Naive thymus-derived CD8-positive, alpha-beta T cell (primary cell): ENCODE data around the gene FFAR3. TPM values are rescaled to one million over a fixed set of nuclear protein-coding genes. Genes with fewer than 3 reads are reported as not detected.
"Not testable (repeated sequence)": the region's sequence is repeated elsewhere in the genome, so short reads cannot be mapped to it uniquely, and the experiment has no call there.

ENCODE experiments used
- ATAC-seq, 2 donors: fragments of 150-1000 bp; cut with Tn5 transposase in 1 of 2; sonication (Bioruptor Pico), chemical (Tn5 transposase) in 1 of 2; 1 replicate in 1 of 2; 2 replicates in 1 of 2; pipeline ENCODE4 v1.10.0; 2021; ENCODE audit warnings: mild to moderate bottlenecking in 2 of 2, moderate library complexity in 2 of 2
- POLR2A ChIA-PET: fragments of 350-600 bp; sonication (Branson Sonifier 250); formaldehyde crosslinking; loops from one replicate; lab custom pipeline; 2021; ENCODE audit warnings: antibody characterized with exemption; lab: Charles Lee
- DNase-seq, 10 donors: peaks; one replicate each; pipeline versions ENCODE4 v3.0.0 to v3.0.0-alpha.2; 2020 to 2022
- H3K27ac Mint-ChIP-seq, 10 donors: one replicate each; pipeline ENCODE4 v1.8.0; 2020 to 2022; ENCODE audit warnings: mild to moderate bottlenecking in 10 of 10, mixed read lengths in 10 of 10, moderate library complexity in 4 of 10, inconsistent platforms in 1 of 10
- H3K27me3 Mint-ChIP-seq, 5 donors: one replicate each; pipeline ENCODE4 v1.8.0; 2021 to 2022; ENCODE audit warnings: mixed read lengths in 5 of 5
- H3K36me3 Mint-ChIP-seq, 3 donors: one replicate each; pipeline ENCODE4 v1.8.0; 2020 to 2022; ENCODE audit warnings: mixed read lengths in 3 of 3, mild to moderate bottlenecking in 2 of 3, inconsistent platforms in 1 of 3
- H3K4me1 Mint-ChIP-seq, 4 donors: one replicate each; pipeline ENCODE4 v1.8.0; 2021 to 2022; ENCODE audit warnings: mixed read lengths in 4 of 4
- H3K4me3 Mint-ChIP-seq, 10 donors: one replicate each; pipeline ENCODE4 v1.8.0; 2020 to 2022; ENCODE audit warnings: mild to moderate bottlenecking in 10 of 10, mixed read lengths in 10 of 10, moderate library complexity in 6 of 10, inconsistent platforms in 1 of 10
- H3K9me3 Mint-ChIP-seq, 9 donors: one replicate each; pipeline ENCODE4 v1.8.0; 2020 to 2022; ENCODE audit warnings: mixed read lengths in 9 of 9, mild to moderate bottlenecking in 3 of 9, inconsistent platforms in 1 of 9, moderate library complexity in 1 of 9
- polyA plus RNA-seq, 3 donors: library from polyadenylated mRNA; unstranded; fragments of 300-500 nt; fragmentation: Illumina TruSeq; gene quantifications; one replicate each; pipeline ENCODE4 v1.2.3, GENCODE V29; 2021
- total RNA-seq, 8 experiments: library from RNA in 2 of 8; stranded (reverse) in 2 of 8; gene quantifications; one replicate each; pipeline ENCODE4 v1.2.3 and lab custom pipeline; 2021 to 2026

The FFAR3 gene
- total and polyA plus RNA-seq, 5 experiments from 2014 or later: not detected

DNA sequence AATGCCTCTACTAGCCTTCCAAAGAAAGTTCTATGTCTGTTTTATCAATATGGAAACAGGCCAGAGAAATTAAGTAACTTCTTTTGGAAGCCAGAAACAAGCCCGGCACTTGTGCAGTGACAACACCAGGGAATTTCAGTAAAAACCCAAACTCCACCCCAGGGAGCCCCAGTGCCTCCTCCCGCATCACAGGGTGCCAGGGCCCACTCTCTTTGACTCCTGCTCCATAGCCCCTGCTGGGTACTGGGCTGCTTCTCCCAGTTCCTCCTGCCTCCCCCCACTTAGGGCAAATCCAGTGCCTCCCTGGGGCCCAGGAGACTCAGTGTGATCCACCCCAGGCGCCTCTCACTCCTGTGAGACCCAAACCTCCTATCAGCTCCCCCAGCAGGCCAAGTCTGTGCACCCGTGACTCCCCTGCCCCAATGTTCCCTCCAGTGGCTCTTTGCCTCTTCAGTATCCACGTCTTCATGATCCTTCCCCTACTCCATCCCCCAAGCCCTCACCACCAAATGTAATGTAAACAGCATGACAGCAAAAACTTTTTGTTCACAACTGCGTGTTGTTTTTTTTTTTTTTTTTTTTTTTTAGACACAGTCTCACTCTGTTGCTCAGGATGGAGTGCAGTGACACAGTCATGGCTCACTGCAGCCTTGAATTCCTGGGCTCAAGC lies 2.3 kb upstream of the FFAR3 start:
- H3K4me1 Mint-ChIP-seq: peaks cover 8 to 22% (median 13%) of the 10 kb centered on the region in 4 donors
- no peaks in the 10 kb centered on the region for H3K36me3 Mint-ChIP-seq
- no peak overlapping the region for H3K27ac Mint-ChIP-seq
- POLR2A ChIA-PET: interaction anchor here (0.7 kb wide), 1 partner anchor 11 kb away, joined by 3 read pairs; no protein-coding TSS in a partner anchor
- H3K27me3 Mint-ChIP-seq: peaks cover 0 to 14% (median 5%) of the 10 kb centered on the region in 5 donors
- no peak overlapping the region for H3K4me3 Mint-ChIP-seq
- DNase-seq (no peak), ATAC-seq (no peak)
- no peaks in the 10 kb centered on the region for H3K9me3 Mint-ChIP-seq

DNA sequence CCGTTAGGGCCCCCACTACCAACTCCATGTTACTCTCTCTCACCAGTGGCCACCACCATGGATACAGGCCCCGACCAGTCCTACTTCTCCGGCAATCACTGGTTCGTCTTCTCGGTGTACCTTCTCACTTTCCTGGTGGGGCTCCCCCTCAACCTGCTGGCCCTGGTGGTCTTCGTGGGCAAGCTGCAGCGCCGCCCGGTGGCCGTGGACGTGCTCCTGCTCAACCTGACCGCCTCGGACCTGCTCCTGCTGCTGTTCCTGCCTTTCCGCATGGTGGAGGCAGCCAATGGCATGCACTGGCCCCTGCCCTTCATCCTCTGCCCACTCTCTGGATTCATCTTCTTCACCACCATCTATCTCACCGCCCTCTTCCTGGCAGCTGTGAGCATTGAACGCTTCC lies 574 bp downstream of the FFAR3 start:
- ATAC-seq, POLR2A ChIA-PET, H3K9me3 Mint-ChIP-seq, DNase-seq, H3K4me3 Mint-ChIP-seq, H3K27ac Mint-ChIP-seq, H3K36me3 Mint-ChIP-seq: not testable (repeated sequence)
- Mint-ChIP-seq H3K27me3 (peaks cover 0 to 43% (median 10%) of the 10 kb centered on the region in 5 donors), H3K4me1 (peaks cover 5 to 12% (median 7%) of the 10 kb centered on the region in 4 donors)

DNA sequence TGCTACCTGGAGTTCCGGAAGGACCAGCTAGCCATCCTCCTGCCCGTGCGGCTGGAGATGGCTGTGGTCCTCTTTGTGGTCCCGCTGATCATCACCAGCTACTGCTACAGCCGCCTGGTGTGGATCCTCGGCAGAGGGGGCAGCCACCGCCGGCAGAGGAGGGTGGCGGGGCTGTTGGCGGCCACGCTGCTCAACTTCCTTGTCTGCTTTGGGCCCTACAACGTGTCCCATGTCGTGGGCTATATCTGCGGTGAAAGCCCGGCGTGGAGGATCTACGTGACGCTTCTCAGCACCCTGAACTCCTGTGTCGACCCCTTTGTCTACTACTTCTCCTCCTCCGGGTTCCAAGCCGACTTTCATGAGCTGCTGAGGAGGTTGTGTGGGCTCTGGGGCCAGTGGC lies 1.1 kb downstream of the FFAR3 start:
- H3K36me3 Mint-ChIP-seq, H3K27ac Mint-ChIP-seq, H3K4me3 Mint-ChIP-seq, H3K9me3 Mint-ChIP-seq, DNase-seq, ATAC-seq, POLR2A ChIA-PET: not testable (repeated sequence)
- peaks cover 5 to 12% (median 7%) of the 10 kb centered on the region in 4 donors for H3K4me1 Mint-ChIP-seq
- peaks cover 0 to 49% (median 12%) of the 10 kb centered on the region in 5 donors for H3K27me3 Mint-ChIP-seq

DNA sequence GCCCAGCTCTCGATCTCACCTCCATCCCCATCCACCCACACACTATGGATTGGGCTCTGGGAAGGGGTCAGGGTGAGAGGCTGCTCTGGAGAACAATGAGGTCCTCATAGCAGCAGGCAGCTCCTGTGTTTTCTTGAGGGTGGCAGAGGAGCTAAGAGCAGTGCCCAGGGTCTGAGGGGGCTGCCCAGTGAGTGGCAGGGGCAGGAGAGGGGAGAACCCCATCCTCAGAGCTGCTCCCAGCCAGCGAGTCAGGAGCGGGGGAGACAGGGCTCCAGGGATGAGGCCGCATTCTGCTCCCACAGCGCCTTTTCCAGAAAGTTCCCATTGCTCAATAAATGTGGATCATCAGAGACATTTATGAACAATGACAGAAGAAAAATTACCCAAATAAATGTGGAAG lies 1.8 kb downstream of the FFAR3 start:
- H3K9me3 Mint-ChIP-seq, POLR2A ChIA-PET, H3K4me1 Mint-ChIP-seq, H3K36me3 Mint-ChIP-seq, H3K27ac Mint-ChIP-seq, H3K4me3 Mint-ChIP-seq, DNase-seq, ATAC-seq: not testable (repeated sequence)
- H3K27me3 Mint-ChIP-seq: peaks cover 0 to 50% (median 17%) of the 10 kb centered on the region in 5 donors

DNA sequence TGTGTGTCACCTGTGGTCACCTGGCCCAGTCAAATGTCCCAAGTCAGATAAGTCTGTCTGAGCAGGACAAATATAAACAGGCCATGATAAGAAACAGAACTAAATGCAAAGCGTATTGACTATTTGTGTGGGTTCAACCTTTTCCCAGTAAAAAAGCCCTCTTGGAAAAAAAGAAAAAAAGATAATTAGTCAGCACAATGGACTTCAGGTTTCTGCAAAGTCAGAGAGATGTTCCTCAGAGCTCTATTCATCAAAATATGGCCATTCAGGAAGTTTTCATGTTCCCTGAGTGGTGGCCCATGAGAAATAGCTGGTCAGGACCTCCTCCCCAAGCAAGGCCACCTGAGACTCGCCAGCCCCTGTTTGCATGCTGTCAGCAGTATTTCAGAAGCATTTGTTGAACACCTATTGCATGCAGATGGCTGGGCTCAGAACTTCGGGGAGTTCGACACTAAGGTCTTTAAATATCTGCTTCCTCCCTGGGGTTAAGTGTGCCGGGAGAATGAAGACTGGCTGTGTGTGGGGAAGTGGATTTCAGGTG lies 2.7 kb downstream of the FFAR3 start:
- H3K9me3 Mint-ChIP-seq: no peaks in the 10 kb centered on the region
- POLR2A ChIA-PET: no interaction called here
- no peak overlapping the region for H3K27ac Mint-ChIP-seq
- H3K4me3 Mint-ChIP-seq: no peak overlapping the region
- peaks cover 5 to 9% (median 7%) of the 10 kb centered on the region in 4 donors for H3K4me1 Mint-ChIP-seq
- no peak for ATAC-seq
- no peak for DNase-seq
- H3K27me3 Mint-ChIP-seq: peaks cover 0 to 53% (median 19%) of the 10 kb centered on the region in 5 donors
- H3K36me3 Mint-ChIP-seq: no peaks in the 10 kb centered on the region

DNA sequence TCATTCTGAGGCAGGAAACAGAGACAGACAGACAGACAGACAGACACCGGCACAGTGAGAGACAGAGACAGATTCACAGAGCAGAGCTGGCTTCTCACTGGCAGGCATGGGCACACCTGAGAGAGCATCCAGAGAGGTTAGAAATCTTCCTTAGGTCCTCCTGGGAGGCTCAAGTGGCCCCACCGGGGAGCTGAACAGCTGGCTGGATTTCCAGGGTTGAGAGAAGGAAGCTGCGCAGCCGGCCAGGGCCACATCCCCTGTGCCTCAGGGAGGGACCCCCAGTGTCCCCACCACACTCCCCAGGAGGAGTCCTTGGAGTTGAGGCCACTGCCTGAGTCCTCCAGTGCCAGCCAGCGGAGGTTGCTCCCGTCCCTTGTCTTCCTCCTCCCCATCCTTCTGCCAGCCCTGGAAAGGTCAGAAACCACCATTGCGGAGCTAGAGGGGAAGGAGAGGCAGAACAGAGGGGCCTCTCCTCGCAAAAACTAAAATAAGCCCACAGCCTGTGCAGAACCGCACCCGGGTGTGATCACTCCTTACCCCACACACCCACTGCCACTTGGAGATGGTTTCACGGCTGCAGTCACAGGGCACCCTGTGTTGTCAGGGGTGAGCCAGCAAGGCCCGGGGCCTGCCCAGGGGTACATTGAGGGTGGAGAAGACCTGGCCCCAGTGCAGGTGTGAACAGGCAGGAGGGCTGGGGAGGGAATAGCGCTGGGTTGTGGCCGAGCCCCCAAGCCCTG lies 4.2 kb downstream of the FFAR3 start:
- Mint-ChIP-seq H3K36me3 (no peaks in the 10 kb centered on the region), H3K4me3 (no peak overlapping the region), H3K9me3 (no peaks in the 10 kb centered on the region), H3K27me3 (peaks cover 0 to 59% (median 22%) of the 10 kb centered on the region in 5 donors), H3K4me1 (peaks cover 5 to 9% (median 7%) of the 10 kb centered on the region in 4 donors), H3K27ac (no peak overlapping the region)
- ATAC-seq (no peak), DNase-seq (no peak)
- POLR2A ChIA-PET: no interaction called here

DNA sequence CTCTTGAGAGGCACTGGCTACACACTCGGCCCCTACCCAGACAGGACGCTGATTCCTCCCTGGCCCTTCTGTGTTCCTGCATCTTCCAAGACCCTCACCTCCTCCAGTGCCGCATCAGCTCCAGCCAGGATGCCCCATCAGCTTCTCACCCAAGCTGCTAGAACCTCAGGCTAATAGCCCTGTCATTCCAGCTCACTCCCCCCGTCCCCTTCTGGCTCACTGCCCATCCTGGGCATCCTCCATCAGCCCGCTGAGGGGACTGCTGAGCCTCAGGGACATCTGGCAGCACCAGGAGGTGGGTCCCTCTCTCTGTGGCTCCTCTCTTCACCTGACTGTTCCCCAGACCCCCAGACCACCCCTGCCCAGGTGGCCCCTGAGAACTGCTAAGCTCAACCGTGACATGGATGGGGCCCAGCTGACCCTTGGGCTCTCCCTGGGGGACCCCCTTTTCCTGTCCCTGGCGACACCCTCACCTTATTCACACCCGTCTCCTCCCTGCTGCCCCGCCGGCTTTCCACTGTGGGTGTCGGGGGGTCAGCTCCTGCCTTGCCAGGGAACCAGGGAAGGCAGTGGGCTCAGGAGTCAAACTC lies 4.8 kb downstream of the FFAR3 start:
- POLR2A ChIA-PET: interaction anchor here (0.6 kb wide), 1 partner anchor 12 kb away, joined by 5 read pairs; no protein-coding TSS in a partner anchor
- no peak for ATAC-seq
- Mint-ChIP-seq H3K4me3 (no peak overlapping the region), H3K9me3 (no peaks in the 10 kb centered on the region), H3K4me1 (peaks cover 3 to 4% (median 3%) of the 10 kb centered on the region in 4 donors), H3K36me3 (no peaks in the 10 kb centered on the region), H3K27me3 (peaks cover 0 to 53% (median 22%) of the 10 kb centered on the region in 5 donors), H3K27ac (peak overlapping the region in 1 of 10 donors; percentile 53)
- DNase-seq: no peak

DNA sequence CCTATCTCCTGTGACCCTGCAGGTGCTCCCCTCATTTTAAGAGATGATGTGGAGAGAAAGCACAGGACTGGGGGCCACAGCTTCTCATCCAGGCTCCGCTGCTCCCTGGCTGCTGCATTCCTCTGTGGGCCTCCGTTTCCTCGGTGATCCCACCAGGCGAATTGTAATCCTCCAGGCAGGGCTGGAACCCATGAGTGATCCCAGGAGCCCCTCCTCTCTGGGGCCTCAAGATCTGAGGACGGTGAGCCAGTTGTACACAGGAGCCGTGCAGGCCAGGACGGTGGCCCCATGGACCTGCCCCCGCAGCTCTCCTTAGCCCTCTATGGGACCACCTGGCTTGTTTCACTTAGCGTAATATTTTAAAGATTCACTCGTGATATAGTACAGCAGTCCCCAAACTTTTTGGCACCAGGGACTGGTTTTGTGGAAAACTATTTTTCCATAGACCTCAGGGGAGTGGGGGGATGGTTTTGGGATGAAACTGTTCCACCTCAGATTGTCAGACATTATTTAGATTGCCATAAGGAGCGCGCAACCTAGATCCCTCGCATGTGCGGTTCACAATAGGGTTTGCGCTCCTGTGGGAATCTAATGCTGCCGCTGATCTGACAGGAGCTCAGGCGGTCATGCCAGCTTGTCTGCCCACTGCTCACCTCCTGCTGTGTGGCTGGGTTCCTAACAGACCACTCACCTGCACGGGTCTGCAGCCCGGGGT lies 5.6 kb downstream of the FFAR3 start:
- POLR2A ChIA-PET: interaction anchor here (0.6 kb wide), 1 partner anchor 13 kb away, joined by 5 read pairs; no protein-coding TSS in a partner anchor
- no peaks in the 10 kb centered on the region for H3K4me1 Mint-ChIP-seq

DNA sequence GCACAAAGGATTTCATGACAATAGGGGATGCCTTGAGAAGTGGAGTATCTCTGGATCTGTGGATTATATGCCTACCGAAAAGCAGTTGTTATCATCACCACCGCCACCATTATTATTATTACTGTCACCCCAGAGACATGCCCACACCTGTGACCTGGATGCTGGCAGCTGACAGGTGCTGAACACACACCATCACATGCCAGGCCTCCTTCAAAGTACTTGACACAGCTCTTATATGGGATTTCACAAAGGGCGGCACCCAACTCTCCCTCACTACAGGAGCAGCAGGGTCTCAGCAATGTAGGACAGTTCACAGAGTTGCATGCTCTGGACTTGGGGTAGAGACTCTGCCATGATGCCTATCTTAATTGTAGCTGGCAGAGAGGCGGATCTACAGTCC lies 7.0 kb downstream of the FFAR3 start:
- DNase-seq (no peak), ATAC-seq (no peak)
- Mint-ChIP-seq H3K4me3 (no peak overlapping the region), H3K36me3 (no peaks in the 10 kb centered on the region), H3K4me1 (peaks cover 0 to 2% (median 0%) of the 10 kb centered on the region in 4 donors), H3K27ac (no peak overlapping the region), H3K27me3 (peaks cover 0 to 47% (median 22%) of the 10 kb centered on the region in 5 donors), H3K9me3 (no peaks in the 10 kb centered on the region)
- POLR2A ChIA-PET: interaction anchor here (0.9 kb wide), 1 partner anchor 13 kb away, joined by 4 read pairs; no protein-coding TSS in a partner anchor

More for the DNA sequence above, 5.6 kb downstream of the FFAR3 start:
- Mint-ChIP-seq H3K36me3 (no peaks in the 10 kb centered on the region), H3K9me3 (no peaks in the 10 kb centered on the region), H3K4me3 (no peak overlapping the region), H3K27me3 (peaks cover 0 to 47% (median 22%) of the 10 kb centered on the region in 5 donors), H3K27ac (no peak overlapping the region)
- no peak for DNase-seq
- ATAC-seq: no peak

DNA sequence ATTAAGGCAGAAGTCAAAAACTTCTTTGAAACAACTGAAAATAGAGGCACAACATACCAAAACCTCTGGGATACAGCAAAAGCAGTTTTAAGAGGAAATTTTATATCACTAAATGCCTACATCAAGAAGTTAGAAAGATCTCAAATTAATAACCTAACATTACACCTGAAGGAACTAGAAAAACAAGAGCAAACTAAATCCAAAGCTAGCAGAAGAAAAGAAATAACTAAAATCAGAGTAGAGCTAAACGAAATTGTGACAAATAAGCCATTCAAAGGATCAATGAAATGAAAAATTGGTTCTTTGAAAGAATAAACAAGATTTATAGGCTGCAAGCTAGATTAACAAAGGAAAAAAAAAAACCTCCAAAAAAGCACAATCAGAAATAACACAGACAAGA lies 10.1 kb downstream of the FFAR3 start:
- H3K4me3 Mint-ChIP-seq: no peak overlapping the region
- no peaks in the 10 kb centered on the region for H3K36me3 Mint-ChIP-seq
- no peaks in the 10 kb centered on the region for H3K9me3 Mint-ChIP-seq
- H3K27me3 Mint-ChIP-seq: peaks cover 0 to 20% (median 12%) of the 10 kb centered on the region in 5 donors
- H3K4me1 Mint-ChIP-seq: peaks cover 0 to 2% (median 0%) of the 10 kb centered on the region in 4 donors
- POLR2A ChIA-PET: no interaction called here
- DNase-seq (no peak), ATAC-seq (no peak)
- no peak overlapping the region for H3K27ac Mint-ChIP-seq

DNA sequence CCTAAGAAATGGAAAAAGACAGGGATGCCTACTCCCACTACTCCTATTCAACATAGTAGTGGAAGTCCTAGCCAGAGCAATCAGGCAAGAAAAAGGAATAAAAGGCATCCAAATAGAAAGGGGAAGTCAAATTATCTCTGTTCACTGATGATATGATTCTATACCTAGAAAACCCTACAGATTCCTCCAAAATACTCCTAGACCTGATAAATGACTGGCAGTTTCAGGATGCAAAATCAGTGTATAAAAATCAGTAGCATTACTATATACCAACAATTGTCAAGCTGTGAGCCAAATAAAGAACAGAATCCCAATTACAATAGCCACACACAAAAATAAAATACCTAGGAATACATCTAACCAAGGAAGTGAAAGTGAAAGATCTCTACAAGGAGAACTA lies 11.3 kb downstream of the FFAR3 start:
- Mint-ChIP-seq H3K4me3 (no peak overlapping the region), H3K27ac (no peak overlapping the region), H3K27me3 (peaks cover 0 to 13% (median 9%) of the 10 kb centered on the region in 5 donors), H3K9me3 (no peaks in the 10 kb centered on the region), H3K4me1 (peaks cover 0 to 4% (median 0%) of the 10 kb centered on the region in 4 donors), H3K36me3 (no peaks in the 10 kb centered on the region)
- POLR2A ChIA-PET: no interaction called here
- DNase-seq: no peak
- ATAC-seq: no peak

DNA sequence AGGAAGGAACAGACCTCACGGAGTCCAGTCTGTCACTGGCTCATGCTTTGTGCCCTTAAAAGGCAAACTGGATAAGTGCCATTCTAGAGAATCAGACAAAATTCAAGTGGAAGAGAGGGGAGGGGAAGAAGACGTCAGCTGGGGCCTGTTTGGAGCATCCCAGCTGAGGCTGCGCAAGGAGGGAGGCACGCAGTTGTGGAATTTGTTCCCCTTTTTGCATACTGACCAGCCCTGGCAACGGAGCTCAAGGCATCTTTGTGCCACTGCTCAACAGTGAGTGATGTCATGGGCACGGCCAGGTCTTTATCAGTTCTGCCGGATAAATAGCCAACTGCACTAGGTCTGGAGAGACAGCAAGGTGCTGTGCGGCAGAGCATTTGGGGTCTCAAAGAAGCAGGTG lies 12.5 kb downstream of the FFAR3 start, which contains the start of gene GPR42:
Gene GPR42 (plus strand): TSS at position 347 of the 400 bp plus-strand sequence. CDS start 292 bp downstream, outside the sequence.
- no peaks in the 10 kb centered on the region for H3K36me3 Mint-ChIP-seq
- H3K27ac Mint-ChIP-seq: no peak within 1 kb of the TSS
- POLR2A ChIA-PET: no interaction called here
- peaks cover 0 to 8% (median 2%) of the 10 kb centered on the region in 4 donors for H3K4me1 Mint-ChIP-seq
- DNase-seq (no peak), ATAC-seq (no peak)
- no peak within 1 kb of the TSS for H3K4me3 Mint-ChIP-seq
- H3K9me3 Mint-ChIP-seq: no peaks in the 10 kb centered on the region
- peaks cover 2 to 19% (median 15%) of the 10 kb centered on the region in 5 donors for H3K27me3 Mint-ChIP-seq
